ENCODE data around the gene GMPPB. TPM values are rescaled to one million over a fixed set of nuclear protein-coding genes. Genes with fewer than 3 reads are reported as not detected.

GMPPB gene
- total RNA-seq, 1 experiment from 2014 or later, result 28.0 TPM

GRCh38 chr3:49714728-49715550, 8.8 kb downstream of the GMPPB start (continued):
- TF ChIP-seq, protein P1, sequence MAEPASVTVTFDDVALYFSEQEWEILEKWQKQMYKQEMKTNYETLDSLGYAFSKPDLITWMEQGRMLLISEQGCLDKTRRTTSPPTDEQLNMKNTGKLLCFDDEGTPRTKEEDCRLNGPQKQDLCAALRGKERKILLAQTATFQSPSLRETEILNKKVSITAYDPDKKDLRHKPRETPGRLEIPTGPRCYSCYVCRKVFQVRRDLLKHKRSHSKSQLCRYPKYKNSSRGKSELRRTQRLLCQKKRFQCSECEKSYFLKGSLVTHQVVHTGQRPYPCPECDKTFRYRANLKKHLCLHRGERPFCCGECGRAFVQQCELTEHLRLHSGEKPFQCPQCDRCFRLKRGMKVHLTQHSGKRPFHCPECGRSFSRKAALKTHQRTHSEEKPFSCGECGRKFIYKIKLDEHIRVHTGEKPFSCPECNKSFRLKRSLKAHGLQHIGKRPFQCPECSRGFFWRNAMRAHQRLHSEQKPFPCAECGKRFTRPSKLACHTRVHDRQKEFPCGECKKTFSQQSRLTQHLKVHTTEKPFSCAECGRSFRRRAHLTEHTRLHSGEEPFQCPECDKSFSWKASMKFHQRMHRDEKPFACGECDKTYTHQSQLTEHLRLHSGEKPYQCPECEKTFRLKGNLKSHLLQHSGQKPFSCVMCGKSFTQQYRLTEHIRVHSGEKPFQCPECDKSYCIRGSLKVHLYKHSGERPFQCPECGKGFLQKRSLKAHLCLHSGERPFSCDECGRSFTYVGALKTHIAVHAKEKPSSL (CRISPR knock-in tag; conservative IDR thresholded peaks at IDR 0.05), result no peak
- TF ChIP-seq RORB (CRISPR knock-in tag; IDR thresholded peaks at IDR 0.05), result no peak
- TF ChIP-seq IRF1 (CRISPR knock-in tag; IDR thresholded peaks at IDR 0.05), result no peak
- TF ChIP-seq JAZF1 (CRISPR knock-in tag; IDR thresholded peaks at IDR 0.05), result no peak
- no peak for TF ChIP-seq STAT6 (CRISPR knock-in tag; conservative IDR thresholded peaks at IDR 0.05; ENCODE audit: low read depth)
- TF ChIP-seq ZNF232 (CRISPR knock-in tag; IDR thresholded peaks at IDR 0.05), result no peak
- TF ChIP-seq ZSCAN18 (CRISPR knock-in tag; IDR thresholded peaks at IDR 0.05), result no peak

DNA sequence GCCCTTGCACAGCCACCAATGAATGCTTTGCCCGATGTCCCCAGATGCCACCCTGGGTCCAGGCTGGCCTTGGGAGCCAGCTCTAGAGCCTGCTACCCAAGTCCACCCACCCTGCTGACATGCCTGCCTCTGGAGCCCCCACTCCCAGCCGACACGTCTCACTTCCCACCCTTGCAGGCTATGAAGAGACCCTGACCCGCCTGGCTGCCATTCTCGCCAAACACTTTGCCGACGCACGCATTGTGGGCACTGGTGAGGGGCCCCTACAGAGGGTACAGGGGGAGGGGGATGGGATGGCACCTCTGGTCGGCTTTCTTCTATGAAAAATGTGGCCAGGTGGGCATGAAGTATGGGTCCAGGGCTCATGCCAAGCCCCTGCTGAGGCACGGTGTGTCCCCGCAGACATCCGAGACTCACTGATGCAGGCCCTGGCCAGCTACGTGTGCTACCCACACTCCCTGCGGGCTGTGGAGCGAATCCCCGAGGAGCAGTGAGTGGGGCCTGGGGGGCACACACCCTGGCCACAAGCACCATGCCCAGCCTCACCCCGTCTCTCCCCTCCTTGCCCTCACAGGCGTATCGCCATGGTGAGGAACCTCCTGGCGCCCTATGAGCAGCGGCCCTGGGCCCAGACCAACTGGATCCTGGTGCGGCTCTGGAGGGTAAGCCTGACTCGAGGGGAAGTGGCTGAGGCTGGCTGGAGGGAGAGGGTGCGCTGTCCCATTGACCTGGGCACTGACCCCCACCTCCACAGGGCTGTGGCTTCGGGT, 10.2 kb downstream of the GMPPB start:
- no peaks in the 10 kb centered on the region for H3K27me3 Mint-ChIP-seq (ENCODE audit: low read depth)
- H3K4me1 Mint-ChIP-seq, result peaks cover 2% of the 10 kb centered on the region
- DNase-seq (ENCODE audit: low spot score) (no peak), ATAC-seq (no peak)
- no peaks in the 10 kb centered on the region for H3K9me3 Mint-ChIP-seq
- H3K27ac Mint-ChIP-seq, result no peak overlapping the region
- no peak overlapping the region for H3K4me3 Mint-ChIP-seq
- ChIA-PET CTCF (interaction anchor here (1.0 to 3.3 kb wide), 3 partner anchors 11 to 174 kb away, joined by 3 to 49 read pairs (median 6); no protein-coding TSS in a partner anchor), POLR2A (no interaction called here)
- no peaks in the 10 kb centered on the region; the same call in 1 of the 2 replicates for H3K36me3 Mint-ChIP-seq
- TF ChIP-seq, protein P2, sequence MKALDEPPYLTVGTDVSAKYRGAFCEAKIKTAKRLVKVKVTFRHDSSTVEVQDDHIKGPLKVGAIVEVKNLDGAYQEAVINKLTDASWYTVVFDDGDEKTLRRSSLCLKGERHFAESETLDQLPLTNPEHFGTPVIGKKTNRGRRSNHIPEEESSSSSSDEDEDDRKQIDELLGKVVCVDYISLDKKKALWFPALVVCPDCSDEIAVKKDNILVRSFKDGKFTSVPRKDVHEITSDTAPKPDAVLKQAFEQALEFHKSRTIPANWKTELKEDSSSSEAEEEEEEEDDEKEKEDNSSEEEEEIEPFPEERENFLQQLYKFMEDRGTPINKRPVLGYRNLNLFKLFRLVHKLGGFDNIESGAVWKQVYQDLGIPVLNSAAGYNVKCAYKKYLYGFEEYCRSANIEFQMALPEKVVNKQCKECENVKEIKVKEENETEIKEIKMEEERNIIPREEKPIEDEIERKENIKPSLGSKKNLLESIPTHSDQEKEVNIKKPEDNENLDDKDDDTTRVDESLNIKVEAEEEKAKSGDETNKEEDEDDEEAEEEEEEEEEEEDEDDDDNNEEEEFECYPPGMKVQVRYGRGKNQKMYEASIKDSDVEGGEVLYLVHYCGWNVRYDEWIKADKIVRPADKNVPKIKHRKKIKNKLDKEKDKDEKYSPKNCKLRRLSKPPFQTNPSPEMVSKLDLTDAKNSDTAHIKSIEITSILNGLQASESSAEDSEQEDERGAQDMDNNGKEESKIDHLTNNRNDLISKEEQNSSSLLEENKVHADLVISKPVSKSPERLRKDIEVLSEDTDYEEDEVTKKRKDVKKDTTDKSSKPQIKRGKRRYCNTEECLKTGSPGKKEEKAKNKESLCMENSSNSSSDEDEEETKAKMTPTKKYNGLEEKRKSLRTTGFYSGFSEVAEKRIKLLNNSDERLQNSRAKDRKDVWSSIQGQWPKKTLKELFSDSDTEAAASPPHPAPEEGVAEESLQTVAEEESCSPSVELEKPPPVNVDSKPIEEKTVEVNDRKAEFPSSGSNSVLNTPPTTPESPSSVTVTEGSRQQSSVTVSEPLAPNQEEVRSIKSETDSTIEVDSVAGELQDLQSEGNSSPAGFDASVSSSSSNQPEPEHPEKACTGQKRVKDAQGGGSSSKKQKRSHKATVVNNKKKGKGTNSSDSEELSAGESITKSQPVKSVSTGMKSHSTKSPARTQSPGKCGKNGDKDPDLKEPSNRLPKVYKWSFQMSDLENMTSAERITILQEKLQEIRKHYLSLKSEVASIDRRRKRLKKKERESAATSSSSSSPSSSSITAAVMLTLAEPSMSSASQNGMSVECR (CRISPR knock-in tag; IDR thresholded peaks at IDR 0.05; ENCODE audit: borderline replicate concordance), result no peak
- TF ChIP-seq, protein P3, sequence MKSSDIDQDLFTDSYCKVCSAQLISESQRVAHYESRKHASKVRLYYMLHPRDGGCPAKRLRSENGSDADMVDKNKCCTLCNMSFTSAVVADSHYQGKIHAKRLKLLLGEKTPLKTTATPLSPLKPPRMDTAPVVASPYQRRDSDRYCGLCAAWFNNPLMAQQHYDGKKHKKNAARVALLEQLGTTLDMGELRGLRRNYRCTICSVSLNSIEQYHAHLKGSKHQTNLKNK (CRISPR knock-in tag; IDR thresholded peaks at IDR 0.05), result no peak
- TF ChIP-seq, protein P4, sequence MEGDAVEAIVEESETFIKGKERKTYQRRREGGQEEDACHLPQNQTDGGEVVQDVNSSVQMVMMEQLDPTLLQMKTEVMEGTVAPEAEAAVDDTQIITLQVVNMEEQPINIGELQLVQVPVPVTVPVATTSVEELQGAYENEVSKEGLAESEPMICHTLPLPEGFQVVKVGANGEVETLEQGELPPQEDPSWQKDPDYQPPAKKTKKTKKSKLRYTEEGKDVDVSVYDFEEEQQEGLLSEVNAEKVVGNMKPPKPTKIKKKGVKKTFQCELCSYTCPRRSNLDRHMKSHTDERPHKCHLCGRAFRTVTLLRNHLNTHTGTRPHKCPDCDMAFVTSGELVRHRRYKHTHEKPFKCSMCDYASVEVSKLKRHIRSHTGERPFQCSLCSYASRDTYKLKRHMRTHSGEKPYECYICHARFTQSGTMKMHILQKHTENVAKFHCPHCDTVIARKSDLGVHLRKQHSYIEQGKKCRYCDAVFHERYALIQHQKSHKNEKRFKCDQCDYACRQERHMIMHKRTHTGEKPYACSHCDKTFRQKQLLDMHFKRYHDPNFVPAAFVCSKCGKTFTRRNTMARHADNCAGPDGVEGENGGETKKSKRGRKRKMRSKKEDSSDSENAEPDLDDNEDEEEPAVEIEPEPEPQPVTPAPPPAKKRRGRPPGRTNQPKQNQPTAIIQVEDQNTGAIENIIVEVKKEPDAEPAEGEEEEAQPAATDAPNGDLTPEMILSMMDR (IDR thresholded peaks at IDR 0.05), result no peak
- TF ChIP-seq ELF4 (CRISPR knock-in tag; IDR thresholded peaks at IDR 0.05; ENCODE audit: low read depth), result no peak
- no peak for TF ChIP-seq STAT6 (CRISPR knock-in tag; conservative IDR thresholded peaks at IDR 0.05; ENCODE audit: low read depth)
- no peak for TF ChIP-seq TP53 (CRISPR knock-in tag; IDR thresholded peaks at IDR 0.05)
- no peak for TF ChIP-seq MYBL2 (CRISPR knock-in tag; IDR thresholded peaks at IDR 0.05)

Measured in WTC11 (cell line).